ENCODE results near the gene TUBAL3.

DNA sequence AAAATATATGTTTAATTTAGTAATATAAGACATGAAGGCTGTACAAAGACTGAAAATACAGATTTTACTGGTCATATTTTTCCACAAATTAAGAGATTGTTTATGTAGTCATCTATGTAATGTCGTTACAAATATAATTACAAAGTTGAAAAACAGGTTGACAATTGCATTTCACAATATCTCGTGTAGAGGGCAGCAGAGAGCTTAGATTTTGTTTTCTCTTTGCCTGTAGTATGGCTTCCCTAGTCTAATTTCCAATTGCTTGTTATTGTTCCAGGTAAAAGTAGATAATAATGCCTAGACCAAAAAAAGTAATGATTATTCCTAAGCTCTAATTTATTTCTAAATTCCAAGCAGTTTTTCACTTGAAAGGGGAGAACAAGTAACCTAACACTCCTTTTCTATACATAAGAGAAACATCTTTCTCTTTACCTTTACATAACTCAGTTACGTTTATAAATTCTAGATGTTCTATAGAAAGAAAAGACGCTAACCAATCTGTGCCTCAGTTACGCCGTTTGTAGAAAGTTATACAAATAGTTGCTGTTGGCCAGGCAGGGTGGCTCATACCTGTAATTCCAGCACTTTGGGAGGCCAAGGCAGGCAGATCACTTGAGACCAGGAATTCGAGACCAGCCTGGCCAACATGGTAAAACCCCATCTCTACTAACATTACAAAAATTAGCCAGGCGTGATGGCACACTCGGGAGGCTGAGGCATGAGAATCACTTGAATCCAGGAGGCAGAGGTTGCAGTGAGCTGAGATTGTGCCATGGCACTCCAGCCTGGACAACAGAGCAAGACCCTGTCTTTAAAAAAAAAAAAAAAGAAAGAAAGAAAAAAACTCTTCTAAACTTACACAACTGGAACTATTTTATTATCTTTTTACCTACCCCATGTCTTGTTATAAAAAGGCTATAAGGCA, 37.7 kb upstream of the TUBAL3 start:
- TF ChIP-seq EZH2 (IDR thresholded peaks at IDR 0.05; ENCODE audit: borderline replicate concordance, low read depth, low read length, severe bottlenecking) (no peak), POLR2A (IDR thresholded peaks at IDR 0.05; ENCODE audit: low read depth, low read length) (no peak), MYC (IDR thresholded peaks at IDR 0.05; ENCODE audit: low read depth, low read length) (no peak), JUN (IDR thresholded peaks at IDR 0.05; ENCODE audit: borderline replicate concordance, insufficient read depth, insufficient read length, low read depth) (no peak), MAX (IDR thresholded peaks at IDR 0.05; ENCODE audit: insufficient read depth, insufficient read length) (no peak), POLR2AphosphoS5 (IDR thresholded peaks at IDR 0.05; ENCODE audit: insufficient read depth, low read depth, low read length) (no peak), GATA2 (IDR thresholded peaks at IDR 0.05; ENCODE audit: insufficient read depth, insufficient read length, low read depth, low read length) (no peak)
- TF ChIP-seq, protein P1, sequence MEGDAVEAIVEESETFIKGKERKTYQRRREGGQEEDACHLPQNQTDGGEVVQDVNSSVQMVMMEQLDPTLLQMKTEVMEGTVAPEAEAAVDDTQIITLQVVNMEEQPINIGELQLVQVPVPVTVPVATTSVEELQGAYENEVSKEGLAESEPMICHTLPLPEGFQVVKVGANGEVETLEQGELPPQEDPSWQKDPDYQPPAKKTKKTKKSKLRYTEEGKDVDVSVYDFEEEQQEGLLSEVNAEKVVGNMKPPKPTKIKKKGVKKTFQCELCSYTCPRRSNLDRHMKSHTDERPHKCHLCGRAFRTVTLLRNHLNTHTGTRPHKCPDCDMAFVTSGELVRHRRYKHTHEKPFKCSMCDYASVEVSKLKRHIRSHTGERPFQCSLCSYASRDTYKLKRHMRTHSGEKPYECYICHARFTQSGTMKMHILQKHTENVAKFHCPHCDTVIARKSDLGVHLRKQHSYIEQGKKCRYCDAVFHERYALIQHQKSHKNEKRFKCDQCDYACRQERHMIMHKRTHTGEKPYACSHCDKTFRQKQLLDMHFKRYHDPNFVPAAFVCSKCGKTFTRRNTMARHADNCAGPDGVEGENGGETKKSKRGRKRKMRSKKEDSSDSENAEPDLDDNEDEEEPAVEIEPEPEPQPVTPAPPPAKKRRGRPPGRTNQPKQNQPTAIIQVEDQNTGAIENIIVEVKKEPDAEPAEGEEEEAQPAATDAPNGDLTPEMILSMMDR (IDR thresholded peaks at IDR 0.05; ENCODE audit: extremely low read depth in 1 of 2, insufficient read depth in 1 of 2, low read depth in 1 of 2, low read length in 2 of 2), result peak; percentile 41

Measured in endothelial cell of umbilical vein (primary cell).